Measurements from ENCODE around the gene CTU2.

CTU2 gene

DNA sequence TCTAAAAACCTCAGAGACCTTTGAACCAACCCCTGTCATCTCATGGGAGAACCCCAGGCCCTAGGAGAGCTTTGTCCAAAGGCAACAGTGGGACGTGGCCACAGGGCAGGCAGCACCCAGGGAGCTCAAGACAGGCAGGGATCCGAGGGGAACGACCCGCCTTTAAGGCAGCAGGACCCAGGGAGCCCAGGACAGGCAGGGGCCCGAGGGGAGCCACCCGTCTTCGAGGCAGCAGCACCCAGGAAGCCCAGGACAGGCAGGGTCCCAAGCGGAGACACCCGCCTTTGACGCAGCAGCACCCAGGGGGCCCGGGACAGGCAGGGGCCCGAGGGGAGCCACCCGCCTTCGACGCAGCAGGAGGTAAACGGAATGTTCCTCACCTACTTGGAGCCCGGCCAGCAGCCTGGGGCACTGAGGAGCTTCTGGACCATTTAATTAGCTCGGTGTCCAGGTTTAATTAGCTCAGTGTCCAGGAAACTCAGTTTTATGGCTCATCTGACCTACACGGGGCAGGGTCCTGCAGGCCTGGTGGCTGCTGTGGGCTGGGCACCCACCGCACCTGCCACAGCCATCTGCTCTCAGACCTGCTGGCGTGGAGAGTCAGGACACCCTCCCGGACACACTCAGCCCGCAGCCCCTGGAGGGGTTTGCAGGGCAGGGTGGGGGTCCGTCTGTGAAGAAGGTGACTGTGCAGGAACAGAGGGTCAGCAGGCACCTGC is 54.3 kb downstream of the CTU2 start:
- H3K4me3 ChIP-seq (ENCODE audit: low read length) = no peak overlapping the region
- H3K27me3 ChIP-seq (ENCODE audit: control insufficient read depth, insufficient read depth, low read length) = no peaks in the 10 kb centered on the region
- H3K9ac ChIP-seq (ENCODE audit: low read length) = no peak overlapping the region
- H3K4me1 ChIP-seq (ENCODE audit: control insufficient read depth, insufficient read depth, low read length) = peaks cover 25% of the 10 kb centered on the region
- no peaks in the 10 kb centered on the region for H3K36me3 ChIP-seq (ENCODE audit: control insufficient read depth, insufficient read depth, low read length)
- H3K9me3 ChIP-seq (ENCODE audit: control insufficient read depth, low read length) = no peaks in the 10 kb centered on the region

DNA sequence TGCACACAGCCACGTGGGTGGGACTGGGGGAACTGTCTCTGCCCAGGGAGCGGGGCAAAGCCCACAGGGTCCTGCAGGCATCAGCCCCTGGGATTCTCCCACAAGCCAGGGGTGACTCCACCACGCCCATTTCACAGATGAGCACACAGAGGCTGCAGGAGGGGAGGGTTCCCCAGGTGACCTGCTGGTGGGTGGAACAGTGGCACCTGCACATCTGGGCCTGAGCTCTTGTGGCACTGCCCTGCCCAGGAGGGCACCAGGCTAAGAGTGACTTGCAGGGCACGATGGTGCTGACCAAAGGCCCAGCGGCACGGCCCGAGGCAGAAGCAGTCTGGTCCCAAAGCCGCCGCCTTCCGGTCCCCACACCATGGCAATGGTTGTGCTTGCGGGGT is 54.8 kb downstream of the CTU2 start:
- no peaks in the 10 kb centered on the region for H3K27me3 ChIP-seq (ENCODE audit: control insufficient read depth, insufficient read depth, low read length)
- H3K4me1 ChIP-seq (ENCODE audit: control insufficient read depth, insufficient read depth, low read length) = peaks cover 22% of the 10 kb centered on the region

DNA sequence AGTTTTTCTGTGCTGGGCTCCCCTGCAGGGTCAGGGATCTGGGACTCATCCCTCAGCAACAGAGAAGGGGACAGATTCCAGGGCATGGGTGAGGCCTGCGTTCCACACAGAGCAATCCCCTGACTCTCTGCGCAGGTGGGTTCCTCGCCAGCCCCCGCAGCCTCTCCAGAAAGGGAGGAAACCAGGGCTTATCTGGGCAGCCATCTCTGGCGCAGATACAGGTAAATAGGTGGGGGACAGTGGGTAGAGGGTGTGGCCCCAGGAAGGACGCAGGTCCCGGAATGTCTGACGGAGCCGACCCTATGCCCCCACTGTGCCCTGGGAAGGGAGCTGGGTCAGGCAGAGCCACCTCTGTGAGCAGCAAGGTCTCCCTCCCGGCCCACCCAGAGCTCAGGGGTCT is 55.5 kb downstream of the CTU2 start:
- no peak overlapping the region for H3K4me3 ChIP-seq (ENCODE audit: low read length)
- no peaks in the 10 kb centered on the region for H3K27me3 ChIP-seq (ENCODE audit: control insufficient read depth, insufficient read depth, low read length)
- H3K9ac ChIP-seq (ENCODE audit: low read length) = no peak overlapping the region
- H3K9me3 ChIP-seq (ENCODE audit: control insufficient read depth, low read length) = no peaks in the 10 kb centered on the region
- H3K36me3 ChIP-seq (ENCODE audit: control insufficient read depth, insufficient read depth, low read length) = no peaks in the 10 kb centered on the region
- peaks cover 22% of the 10 kb centered on the region for H3K4me1 ChIP-seq (ENCODE audit: control insufficient read depth, insufficient read depth, low read length)

More for the DNA sequence above, 54.8 kb downstream of the CTU2 start:
- no peak overlapping the region for H3K4me3 ChIP-seq (ENCODE audit: low read length)
- H3K9me3 ChIP-seq (ENCODE audit: control insufficient read depth, low read length) = no peaks in the 10 kb centered on the region
- no peaks in the 10 kb centered on the region for H3K36me3 ChIP-seq (ENCODE audit: control insufficient read depth, insufficient read depth, low read length)
- no peak overlapping the region for H3K9ac ChIP-seq (ENCODE audit: low read length)

DNA sequence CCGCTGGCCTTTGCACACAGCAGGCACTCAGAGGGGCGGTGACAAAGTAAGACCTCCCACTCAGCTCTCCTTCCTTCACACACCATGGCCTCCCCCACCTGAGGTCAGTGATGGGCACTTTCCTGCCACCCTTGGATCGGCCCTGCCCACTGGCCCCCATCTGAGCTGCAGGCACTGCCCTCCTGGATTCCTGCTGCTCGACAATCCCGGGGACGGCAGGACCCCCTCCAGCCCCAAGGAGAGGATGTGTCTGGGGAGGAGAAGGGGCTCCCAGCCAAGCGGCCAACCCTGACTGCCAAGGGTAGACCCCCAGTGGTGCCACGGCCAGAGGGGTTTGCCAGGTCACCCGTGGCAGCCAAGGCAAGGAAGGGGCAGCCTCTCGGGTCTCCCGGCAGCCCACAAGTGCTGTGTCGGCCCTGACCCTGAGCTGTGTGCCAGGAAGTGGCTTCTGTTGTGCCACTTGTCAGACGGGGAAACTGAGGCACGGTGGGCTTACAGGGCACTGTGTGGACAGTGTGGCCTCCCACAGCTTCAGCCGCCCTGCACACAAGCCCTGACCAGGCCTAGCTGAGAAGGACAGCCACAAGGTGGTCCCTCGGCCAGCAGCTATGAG is 56.1 kb downstream of the CTU2 start:
- Histone ChIP-seq H3K36me3 (ENCODE audit: control insufficient read depth, insufficient read depth, low read length) (no peaks in the 10 kb centered on the region), H3K4me1 (ENCODE audit: control insufficient read depth, insufficient read depth, low read length) (peaks cover 22% of the 10 kb centered on the region), H3K9ac (ENCODE audit: low read length) (no peak overlapping the region), H3K9me3 (ENCODE audit: control insufficient read depth, low read length) (no peaks in the 10 kb centered on the region), H3K4me3 (ENCODE audit: low read length) (no peak overlapping the region), H3K27me3 (ENCODE audit: control insufficient read depth, insufficient read depth, low read length) (no peaks in the 10 kb centered on the region)

DNA sequence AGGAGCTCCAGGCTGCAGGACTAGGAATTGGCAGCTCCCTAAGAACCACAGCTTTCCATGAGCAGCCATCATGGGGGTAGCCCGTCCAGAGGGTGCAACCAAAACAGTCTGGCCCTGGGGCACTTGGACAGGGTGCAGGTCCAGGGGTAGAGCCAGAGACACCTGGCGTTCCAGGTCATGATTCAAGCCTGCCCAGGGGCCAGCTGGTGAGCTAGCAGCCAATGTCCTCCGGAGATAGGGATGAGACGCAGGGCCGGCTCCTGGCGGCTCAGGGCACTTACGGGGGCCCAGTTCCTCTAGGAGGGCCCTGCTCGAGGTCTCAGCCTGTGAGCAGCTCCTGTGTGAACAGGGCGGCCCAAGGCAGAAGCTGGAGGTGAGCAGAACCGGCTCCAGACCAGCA is 56.6 kb downstream of the CTU2 start:
- peaks cover 22% of the 10 kb centered on the region for H3K4me1 ChIP-seq (ENCODE audit: control insufficient read depth, insufficient read depth, low read length)
- no peaks in the 10 kb centered on the region for H3K36me3 ChIP-seq (ENCODE audit: control insufficient read depth, insufficient read depth, low read length)
- no peaks in the 10 kb centered on the region for H3K9me3 ChIP-seq (ENCODE audit: control insufficient read depth, low read length)
- H3K4me3 ChIP-seq (ENCODE audit: low read length) = no peak overlapping the region
- H3K9ac ChIP-seq (ENCODE audit: low read length) = no peak overlapping the region
- no peaks in the 10 kb centered on the region for H3K27me3 ChIP-seq (ENCODE audit: control insufficient read depth, insufficient read depth, low read length)

DNA sequence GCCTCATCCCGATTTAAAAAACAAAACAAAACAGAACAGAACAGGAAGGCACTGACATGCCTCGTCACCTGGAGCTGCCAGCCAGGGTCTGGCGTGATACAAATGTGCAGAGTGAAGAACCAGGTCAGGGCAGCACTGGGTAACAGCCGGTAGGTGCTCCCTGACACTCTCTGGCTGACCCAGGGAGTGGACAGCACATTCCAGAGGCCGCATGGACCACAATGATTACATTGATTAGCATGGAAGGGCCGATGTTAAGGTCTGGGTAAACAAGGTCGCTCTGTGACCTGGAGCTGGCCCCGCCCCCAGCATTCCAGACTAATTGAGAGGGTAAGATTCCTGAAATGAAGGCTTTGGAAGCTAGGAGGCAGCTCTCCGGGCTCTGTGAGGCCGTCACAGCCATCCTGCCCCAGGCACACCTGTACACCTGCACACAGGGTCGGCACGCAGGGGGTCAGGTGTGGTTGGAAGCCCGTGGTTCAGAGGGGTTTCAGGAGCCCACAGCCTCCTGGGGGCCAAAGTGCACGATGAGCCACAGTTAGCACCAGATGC is 57.3 kb downstream of the CTU2 start:
- H3K4me1 ChIP-seq (ENCODE audit: control insufficient read depth, insufficient read depth, low read length) = peaks cover 22% of the 10 kb centered on the region
- H3K27me3 ChIP-seq (ENCODE audit: control insufficient read depth, insufficient read depth, low read length) = no peaks in the 10 kb centered on the region
- H3K4me3 ChIP-seq (ENCODE audit: low read length) = no peak overlapping the region
- H3K36me3 ChIP-seq (ENCODE audit: control insufficient read depth, insufficient read depth, low read length) = no peaks in the 10 kb centered on the region
- H3K9ac ChIP-seq (ENCODE audit: low read length) = no peak overlapping the region
- H3K9me3 ChIP-seq (ENCODE audit: control insufficient read depth, low read length) = no peaks in the 10 kb centered on the region

DNA sequence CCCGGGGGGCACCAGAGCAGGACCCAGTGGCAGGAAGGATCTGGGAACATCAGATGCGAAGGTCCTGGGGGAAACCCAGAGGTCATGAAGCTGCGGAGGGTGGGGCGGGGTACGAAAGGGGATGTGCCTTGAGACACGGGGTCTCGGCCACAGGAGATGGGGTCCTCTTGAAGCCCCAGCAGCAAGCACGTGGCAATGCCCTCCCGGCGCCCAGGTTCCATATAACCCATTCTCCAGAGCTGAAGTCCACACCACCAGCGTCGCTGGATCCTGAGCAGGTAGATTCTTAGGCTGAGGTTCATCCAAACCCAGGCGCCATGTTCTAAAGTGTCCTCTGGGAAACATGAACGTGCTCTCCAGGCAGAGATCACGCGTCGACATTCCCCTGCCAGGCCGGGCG is 57.8 kb downstream of the CTU2 start:
- peaks cover 22% of the 10 kb centered on the region for H3K4me1 ChIP-seq (ENCODE audit: control insufficient read depth, insufficient read depth, low read length)
- no peaks in the 10 kb centered on the region for H3K27me3 ChIP-seq (ENCODE audit: control insufficient read depth, insufficient read depth, low read length)
- H3K9me3 ChIP-seq (ENCODE audit: control insufficient read depth, low read length) = no peaks in the 10 kb centered on the region
- no peak overlapping the region for H3K4me3 ChIP-seq (ENCODE audit: low read length)
- H3K36me3 ChIP-seq (ENCODE audit: control insufficient read depth, insufficient read depth, low read length) = no peaks in the 10 kb centered on the region
- no peak overlapping the region for H3K9ac ChIP-seq (ENCODE audit: low read length)

DNA sequence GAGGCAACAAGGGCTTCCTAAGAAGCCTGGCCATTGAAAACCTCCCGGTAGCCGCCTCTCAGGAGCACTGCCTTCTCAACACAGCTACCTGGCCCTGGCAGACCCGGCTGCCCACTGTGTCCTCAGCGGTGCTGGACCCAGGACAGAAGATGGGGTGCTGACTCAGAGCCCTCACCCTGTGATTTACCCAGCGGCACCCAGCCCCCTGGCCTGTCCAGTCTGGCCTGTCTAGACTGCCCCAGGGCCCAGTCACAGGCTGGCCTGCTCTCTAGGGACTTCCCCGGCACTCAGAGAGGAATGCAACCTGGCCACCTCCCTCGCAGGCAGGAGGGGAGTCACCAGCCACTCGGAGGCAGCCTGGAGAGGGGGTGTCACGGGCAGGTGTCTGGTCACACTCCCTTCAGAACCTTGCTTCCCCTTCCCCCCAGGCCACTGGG is 58.6 kb downstream of the CTU2 start:
- Histone ChIP-seq H3K9me3 (ENCODE audit: control insufficient read depth, low read length) (no peaks in the 10 kb centered on the region), H3K36me3 (ENCODE audit: control insufficient read depth, insufficient read depth, low read length) (no peaks in the 10 kb centered on the region), H3K4me3 (ENCODE audit: low read length) (no peak overlapping the region), H3K27me3 (ENCODE audit: control insufficient read depth, insufficient read depth, low read length) (no peaks in the 10 kb centered on the region), H3K9ac (ENCODE audit: low read length) (no peak overlapping the region), H3K4me1 (ENCODE audit: control insufficient read depth, insufficient read depth, low read length) (peaks cover 16% of the 10 kb centered on the region)

All from mucosa of stomach (tissue), 1 donor.